GM18873 (cell line): ENCODE measurements around the gene CEACAM16.
A peak's percentile ranks its signal among the peaks of the same experiment; 100 is the strongest.

Source experiments
- ATAC-seq: cut with Tn5 transposase; IDR thresholded peaks from one replicate; pipeline ENCODE4 v1.9.1; 2021; ENCODE audit warnings: mild to moderate bottlenecking, moderate library complexity, moderate number of reproducible peaks; ENCODE audit not compliant: unreplicated experiment, low FRiP score

The CEACAM16 gene

DNA sequence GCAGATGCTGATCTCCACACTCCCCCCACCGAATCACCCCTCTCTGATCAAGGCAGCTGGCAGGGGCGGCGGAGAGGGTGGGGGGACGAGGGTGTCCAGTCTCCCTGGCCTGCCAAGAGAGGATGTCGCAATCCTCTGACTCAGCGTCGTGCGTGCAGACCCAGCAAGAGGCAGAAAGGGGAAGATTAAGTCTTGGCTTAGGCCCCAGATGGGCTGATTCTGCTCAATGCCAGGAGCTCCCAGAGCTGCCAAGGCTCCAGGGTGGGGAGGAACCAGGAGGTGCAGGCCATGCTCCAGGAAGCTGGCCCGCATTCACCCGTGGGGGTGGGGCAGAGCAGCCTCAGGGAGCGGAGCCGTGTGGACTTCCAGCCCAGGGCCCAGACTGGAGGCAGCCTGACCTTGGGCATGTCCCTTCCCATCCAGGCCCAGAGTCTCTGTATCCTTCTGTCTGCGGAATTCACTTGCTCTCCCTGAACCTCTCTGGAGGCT lies 42.9 kb downstream of the CEACAM16 start:
- ATAC-seq: no peak

DNA sequence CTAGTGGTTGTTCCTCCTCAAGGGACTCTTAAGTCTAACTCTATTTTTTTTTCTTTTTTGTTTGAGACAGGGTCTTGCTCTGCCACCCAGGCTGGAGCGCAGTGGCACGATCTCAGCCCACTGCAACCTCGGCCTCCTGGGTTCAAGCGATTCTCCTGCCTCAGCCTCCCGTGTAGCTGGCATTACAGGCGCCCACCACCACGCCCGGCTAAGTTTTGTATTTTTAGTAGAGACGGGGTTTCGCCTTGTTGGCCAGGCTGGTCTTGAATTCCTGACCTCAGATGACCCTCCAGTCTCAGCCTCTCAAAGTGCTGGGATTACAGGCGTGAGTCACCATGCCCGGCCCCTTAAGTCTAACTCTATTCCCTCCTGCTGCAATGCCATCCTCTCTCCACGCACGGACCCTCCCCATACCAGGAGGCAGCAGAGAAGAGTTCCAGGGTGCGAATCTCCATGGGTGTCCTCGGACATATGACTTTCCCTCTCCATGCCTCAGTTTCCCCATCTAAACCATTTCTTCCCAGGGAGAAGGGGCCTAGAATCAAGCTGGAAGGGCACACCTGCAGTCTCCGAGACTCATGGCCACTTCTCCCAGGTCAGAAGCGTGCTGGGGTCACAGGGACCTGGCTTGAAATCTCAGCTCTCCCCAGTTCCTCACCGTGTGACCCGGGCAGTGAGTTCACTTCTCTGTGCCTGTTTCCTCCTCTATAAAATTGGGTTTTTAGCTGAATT lies 43.5 kb downstream of the CEACAM16 start:
- no peak for ATAC-seq

DNA sequence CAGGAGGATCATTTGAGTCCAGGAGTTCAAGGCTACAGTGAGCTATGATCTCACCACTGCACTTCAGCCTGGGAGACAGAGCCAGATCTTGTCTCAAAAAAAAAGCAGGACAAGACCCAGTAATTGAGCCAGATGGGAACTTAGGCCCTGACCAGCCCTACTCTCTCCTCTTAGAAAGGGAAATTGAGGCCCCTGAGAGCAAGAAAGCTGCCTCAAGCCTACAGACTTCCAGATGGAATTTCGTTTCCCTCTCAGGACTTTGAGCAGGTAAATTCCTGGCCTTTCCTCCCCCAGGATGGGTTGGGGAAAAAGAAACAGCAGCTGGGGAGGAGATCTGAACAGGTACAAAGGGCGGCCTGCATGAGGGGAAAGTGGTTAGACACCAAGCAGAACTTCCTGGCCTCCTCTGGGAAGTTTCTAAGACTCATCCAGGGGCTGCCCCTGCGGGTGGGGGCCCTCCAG lies 46.0 kb downstream of the CEACAM16 start:
- no peak for ATAC-seq

DNA sequence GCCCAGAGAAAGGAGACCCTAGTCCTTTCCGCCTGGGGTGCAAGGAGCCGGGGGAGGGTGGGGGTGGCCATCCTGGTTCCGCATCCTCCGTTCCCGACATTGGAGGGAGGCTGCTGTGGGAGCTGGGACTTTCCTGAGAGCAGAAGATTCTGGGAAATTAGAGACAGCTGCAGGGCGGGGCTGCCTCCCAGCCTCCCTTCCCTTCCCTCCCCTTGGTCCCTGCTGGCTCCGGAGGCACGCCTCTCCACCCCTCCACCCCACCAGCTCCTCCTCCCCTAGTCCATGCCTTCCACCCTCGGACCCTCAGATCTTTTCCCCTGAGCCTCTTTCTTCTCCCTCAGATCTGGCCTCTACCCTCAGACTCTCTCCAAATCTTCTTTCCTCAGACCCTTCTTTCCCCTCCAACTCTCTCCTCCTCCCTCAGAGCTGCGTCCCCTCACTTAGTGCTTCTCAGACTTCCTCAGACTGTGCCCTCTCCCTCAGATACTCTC lies 46.4 kb downstream of the CEACAM16 start:
- ATAC-seq: no peak

DNA sequence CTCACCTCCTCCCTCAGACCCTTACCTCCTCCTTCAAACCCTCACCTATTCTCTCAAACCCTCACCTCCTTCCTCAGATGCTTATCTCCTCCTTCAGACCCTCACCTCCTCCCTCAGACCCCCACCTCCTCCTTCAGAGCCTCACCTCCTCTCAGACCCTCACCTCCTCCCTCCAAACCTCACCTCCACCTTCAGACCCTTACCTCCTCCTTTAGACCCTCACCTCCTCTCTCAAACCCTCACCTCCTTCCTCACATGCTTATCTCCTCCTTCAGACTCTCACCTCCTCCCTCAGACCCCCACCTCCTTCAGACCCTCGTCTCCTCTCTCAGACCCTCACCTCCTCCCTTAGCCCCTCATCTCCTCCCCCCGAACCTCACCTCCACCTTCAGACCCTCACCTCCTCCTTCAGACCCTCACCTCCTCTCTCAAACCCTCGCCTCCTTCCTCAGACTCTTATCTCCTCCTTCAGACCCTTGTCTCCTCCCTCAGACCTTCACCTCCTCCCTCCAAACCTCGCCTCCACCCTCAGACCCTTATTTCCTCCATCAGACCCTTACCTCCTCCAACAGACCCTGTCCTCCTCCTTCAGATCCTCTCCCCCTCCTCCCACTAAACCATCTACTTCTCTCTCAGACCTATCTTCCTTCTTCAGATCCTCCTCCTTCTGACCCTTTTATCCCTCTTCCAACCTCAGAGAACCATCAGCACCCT lies 47.1 kb downstream of the CEACAM16 start:
- ATAC-seq: no peak

DNA sequence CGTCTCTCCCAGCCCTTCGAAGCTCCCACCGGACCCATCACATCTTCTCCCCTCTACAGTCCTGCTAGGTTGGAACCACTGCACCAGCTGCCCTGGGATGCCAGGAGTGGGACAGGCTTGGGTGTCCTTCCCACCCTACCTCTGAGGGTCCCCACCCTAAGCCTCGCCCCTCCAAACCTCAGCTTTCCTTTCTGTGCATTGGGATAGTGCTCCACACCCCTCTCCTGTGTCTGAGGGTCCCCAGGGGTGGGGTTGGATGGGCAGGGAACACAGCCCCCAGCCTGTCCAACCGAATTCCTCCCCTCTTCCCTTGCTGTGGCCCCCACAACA lies 47.6 kb downstream of the CEACAM16 start:
- ATAC-seq: no peak

DNA sequence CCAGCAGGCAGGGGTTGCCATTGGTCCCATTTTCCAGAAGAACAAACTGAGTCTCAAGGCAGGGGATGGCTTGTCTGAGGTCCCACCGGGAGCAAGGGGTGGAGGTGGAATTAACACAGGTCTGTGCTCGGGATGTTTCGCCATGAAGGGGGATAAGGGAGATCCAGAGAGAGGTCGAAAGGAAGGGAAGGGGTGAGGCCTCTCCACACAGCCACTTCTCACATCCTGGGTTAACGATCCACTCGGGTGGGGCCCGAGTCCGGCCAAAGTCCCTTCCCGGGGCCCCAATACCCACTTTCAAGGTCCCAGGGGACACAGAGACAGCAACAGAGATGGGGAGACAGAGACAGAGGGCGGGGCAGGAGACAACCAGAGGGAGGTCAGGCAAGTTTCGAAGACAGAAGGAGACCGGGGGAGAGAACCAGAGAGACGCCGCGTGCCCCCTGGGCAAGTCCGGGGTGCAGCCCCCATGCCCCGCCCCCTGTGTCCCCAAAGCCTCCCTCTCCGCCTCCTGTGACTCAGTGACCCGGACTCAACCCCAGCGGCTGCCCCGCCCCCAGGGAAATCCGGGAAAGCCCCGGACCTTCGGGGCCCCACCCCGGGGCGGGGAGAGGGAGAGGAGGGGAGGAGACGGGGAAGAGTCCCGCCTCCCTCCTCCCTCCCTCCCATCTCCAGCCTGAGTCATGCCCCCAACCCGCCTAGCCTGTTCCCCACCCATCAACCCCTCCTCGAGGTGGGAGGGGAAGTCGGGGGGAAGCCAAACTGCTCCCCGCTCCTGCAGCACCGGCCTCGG lies 48.2 kb downstream of the CEACAM16 start:
- no peak for ATAC-seq

DNA sequence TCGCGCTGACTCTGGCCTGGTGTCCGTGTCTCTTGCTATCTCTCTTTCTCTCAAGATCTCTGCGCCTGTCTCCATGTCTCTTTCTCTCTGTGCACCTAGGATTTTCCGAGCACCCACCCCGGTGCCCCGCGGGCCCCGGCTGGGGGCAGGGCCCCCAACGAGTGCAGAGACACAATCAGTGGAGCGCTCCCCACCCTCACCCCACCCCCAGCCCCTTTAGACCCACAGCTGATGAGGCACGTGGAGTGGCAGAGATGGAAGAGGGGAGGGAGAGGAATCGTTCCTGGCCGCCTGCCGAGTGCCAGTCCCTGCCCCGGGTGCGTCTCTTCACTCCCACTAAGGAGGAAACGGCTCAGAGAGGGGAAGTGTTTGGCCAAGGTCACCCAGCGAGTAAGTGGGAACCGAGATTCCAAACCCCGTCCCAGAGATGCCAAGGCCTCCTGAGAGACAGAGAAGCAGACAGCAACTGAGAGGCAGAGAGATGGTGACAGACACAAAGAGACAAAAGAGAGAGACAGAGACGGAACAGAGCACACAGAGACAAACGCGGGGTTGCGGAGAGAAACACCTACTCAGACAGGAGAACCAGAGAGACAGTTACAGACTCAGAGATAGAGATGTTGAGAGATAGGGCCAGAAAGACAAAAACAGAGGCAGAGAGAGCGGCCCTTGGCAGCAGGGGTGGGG lies 48.9 kb downstream of the CEACAM16 start:
- ATAC-seq: no peak

DNA sequence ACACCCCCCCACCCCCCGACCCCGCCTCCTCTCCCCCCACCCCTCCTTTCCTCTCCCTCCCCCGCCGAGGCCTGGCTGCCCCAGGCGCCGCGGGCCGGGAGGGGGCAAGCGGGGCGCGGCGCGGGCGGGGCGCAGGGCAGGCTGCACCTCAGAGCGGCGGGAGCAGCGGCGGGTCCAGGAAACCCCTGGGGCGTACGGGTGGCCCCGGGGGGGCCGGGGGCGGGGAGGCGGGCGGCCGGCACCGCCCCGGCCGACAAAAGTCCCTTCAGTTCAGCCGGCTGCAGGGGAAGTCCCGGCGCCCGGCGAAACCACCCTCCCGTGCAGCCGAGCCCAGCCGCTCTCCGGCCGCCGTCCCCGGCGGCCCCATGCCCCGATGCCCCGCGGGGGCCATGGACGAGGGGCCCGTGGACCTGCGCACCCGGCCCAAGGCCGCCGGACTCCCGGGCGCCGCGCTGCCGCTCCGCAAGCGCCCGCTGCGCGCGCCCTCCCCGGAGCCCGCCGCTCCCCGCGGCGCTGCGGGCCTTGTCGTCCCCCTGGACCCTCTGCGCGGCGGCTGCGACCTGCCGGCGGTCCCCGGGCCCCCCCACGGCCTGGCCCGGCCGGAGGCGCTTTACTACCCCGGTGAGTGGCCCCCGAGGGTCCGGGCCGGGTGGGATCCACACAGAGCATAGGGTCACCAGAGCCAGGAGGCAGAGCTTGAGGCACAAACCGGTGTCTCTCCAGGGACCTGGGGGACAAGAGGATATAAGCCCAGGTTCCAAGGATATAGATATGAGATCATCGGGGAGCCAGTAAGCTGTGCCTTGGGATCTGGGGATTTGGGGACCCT lies 49.7 kb downstream of the CEACAM16 start, which contains the start of gene BCL3:
BCL3 (plus strand) TSS at position 283 of the 829 bp plus-strand sequence; CDS start at position 366, 83 bp downstream.
- ATAC-seq: no peak

DNA sequence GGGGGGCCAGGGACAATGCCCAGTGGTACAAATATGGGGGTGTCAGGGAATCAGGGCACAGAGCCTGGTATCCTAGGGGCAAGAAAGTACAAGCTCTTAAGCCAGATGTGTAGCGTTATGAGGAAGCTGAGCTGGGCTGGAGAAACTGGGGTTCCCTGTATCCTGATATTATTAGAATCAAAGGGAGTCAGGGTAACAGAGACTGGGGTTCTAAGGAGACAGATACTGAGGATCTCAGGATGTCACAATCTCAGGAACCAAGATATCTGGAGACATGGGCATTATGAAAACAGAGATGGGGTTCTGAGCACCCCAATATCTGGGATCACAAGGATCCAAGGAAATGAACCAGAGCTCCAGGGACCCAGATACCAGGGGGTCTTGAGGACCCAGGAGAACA lies 50.3 kb downstream of the CEACAM16 start:
- ATAC-seq: no peak

DNA sequence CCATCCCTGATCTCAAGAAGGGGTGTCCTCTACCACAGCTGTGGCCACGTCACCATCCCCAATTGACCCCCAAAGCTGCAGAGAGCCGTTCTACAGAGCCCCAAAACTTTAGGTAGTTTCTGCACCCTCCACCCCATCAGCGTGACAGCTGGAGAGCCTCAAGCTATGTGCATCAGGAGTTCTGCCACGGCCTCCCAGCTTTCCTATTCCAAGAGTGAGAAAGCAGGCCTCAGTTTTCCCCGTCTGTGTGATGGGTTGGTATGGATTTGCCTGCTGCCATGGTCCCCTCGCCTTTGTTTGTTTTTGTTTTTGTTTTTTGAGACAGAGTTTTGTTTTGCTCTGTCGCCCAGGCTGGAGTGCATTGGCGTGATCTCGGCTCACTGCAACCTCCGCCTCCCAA lies 51.0 kb downstream of the CEACAM16 start:
- ATAC-seq: no peak

DNA sequence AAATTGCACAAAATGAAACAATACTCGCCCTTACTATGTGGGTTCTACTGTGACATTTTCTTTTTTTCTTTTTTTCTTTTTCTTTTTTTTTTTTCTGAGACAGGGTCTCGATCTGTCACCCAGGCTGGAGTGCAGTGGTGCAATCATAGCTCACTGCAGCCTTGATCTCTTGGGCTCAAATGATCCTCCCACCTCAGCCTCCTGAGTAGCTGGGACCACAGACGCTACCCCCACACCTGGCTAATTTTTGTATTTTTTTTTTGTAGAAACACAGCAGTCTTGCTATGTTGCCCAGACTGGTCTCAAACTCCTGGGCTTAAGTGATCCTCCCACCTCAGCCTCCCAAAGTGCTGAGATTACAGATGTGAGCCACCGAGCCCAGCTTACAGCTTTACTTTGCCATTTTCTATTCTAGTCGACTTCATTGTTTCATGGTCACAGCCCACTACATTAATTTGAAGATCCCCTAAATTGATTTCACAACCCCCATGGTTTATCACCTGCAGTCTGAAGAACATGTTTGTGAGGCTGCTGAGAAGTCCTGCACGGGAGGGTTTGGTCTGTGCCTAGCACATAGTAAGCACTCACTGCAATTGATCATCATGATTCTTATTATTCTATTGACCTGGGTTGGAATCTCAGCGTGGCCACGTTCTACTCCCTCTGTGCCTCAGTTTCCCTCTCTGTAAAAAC lies 53.3 kb downstream of the CEACAM16 start:
- no peak for ATAC-seq

DNA sequence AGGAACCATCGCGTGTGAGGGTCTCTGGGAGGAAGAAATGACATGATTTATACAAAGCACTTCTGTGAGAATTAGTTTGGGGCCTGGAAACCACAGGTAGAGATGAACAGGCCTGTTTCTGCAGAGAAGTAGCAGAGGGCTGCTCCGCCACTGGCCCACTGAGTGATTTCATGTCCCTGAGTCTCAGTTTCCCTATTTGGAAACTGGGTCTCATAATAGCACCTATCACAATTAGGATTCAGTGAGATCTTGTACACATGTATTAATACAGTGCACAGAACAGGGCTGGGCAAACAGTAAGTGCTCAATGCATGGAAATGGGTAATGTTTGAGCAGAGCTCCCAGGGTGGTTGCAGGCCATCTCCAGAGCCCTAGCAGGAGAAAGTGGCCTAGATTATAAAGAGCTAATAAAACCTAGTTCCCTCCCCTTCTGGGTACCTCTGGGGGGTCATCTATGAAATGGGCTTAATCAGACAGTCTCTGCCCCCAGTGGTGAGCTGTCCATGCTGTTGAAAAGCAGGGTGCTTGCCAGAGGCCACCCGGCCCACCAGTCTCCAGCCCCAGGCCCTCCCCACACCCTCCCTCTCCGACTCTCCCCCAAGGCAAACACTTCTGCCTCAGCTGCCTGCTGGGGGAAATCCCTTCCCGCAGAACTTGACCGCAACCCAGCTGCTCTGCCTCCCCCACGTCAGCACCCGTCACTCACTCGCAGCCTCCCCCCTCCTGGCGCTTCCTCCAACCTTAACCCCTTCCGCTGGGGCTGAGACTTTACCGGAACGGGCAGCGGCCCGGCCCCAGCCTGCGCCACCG lies 54.1 kb downstream of the CEACAM16 start:
- peak; percentile 60 for ATAC-seq

DNA sequence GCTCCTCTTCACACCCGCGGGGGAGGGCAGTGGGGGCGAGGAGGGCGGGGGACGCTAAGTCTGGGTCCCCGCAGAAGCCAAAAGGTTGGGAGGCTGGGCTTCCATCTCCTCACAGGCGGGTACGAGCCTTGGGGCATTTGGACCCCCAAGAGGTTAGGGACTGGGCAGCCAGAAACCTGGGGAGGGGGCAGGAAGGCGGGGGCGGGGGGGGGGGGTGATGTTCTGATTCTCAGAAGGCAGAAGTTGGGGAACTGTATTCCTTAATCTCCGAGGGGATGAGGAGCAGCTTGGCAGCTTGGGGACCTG lies 54.6 kb downstream of the CEACAM16 start:
- no peak for ATAC-seq

DNA sequence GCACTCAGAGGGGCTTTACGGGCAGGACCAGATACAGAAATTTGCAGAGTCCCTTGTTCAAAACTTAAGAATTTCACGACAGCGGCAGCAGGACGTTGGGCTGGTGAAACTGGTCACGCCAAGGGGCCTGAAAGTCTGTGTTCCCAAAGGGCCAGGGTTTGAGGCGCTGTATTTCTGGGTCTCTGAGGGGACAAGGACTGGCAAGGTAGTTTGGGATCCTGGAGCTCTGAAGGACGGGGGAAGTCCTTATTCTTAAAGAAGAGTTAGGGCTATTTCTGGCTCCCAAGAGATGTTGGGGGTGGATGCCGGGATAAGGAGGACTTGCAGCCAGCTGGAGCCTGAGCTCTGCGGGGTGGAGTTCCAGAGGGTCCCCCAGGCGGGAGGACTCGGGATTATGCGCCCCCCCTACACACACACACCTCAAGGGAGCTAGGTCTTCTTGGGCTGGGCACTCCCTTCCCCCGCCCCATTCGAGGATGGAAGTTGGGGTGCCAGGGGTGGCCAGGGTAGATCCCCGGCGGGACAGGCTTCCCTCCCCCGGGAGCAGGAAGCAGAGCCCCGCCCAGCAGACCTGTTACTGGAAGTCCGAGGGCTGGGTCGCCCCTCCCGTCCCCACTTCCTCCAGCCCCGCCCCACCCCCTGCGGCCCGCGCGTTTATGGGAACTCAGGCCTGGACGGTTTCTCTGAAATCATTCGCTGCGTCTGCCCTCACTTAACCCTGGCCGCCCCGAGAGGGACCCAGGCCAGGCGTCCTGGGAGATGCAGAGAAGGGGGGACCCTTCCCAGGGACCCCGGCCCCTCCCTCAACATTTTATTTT lies 55.2 kb downstream of the CEACAM16 start:
- ATAC-seq: no peak

DNA sequence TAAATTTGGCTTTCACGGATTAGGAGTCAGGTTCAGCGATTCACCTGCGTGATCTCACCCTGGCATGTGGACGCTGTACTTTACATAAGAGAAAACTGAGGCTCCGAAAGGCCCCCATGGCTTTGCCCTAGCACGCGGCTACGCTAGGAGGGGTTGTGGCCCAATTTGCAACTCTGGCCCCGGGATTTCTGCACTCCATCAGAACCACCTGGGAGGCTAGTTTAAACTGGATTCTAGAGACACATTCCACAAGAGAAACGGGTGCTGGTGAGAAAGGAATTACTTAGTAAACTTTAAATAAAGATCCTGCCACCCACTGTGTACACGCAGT lies 55.8 kb downstream of the CEACAM16 start:
- ATAC-seq: no peak

DNA sequence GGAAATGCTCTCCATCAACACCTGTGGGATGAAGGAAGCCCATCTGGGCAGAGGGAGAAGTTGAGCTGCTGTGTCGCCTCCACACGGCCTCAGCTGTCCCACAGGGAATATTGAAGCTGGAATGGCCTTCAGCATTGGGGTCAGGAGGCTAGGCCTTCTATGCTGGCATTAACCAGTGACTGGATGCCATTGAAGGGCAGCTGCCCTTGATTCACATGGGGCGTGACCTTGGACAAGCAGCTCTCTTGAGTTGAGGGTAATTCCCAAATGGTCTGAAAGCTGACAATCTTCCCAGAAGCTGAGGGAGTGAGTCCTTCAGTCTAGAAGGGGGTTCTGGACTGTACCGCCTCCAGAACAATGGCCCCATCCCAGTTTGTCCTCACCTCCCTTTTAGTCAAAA lies 56.3 kb downstream of the CEACAM16 start:
- ATAC-seq: no peak
